ENCODE measurements around the gene ANKRD44. TPM values are rescaled to one million over a fixed set of nuclear protein-coding genes. Genes with fewer than 3 reads are reported as not detected.
"Not testable (repeated sequence)": the region's sequence is repeated elsewhere in the genome, so short reads cannot be mapped to it uniquely, and the experiment has no call there.

The ANKRD44 gene
- total and polyA plus RNA-seq, 2 experiments from 2014 or later, result 2.9 to 4.9 TPM

GRCh38 chr2:197024206-197024605 lies 286.4 kb downstream of the ANKRD44 start:
- Histone ChIP-seq H3K9me2 (ENCODE audit: insufficient read depth) (no peaks in the 10 kb centered on the region), H3K9ac (no peak overlapping the region), H3K4me3 (no peak overlapping the region), H3K9me3 (ENCODE audit: low read depth) (no peaks in the 10 kb centered on the region), H4K20me1 (ENCODE audit: insufficient read depth) (no peaks in the 10 kb centered on the region), H3K27ac (no peak overlapping the region), H3F3A (ENCODE audit: insufficient read depth) (no peaks in the 10 kb centered on the region), H3K79me2 (ENCODE audit: insufficient read depth) (no peaks in the 10 kb centered on the region), H3K4me1 (ENCODE audit: insufficient read depth) (no peaks in the 10 kb centered on the region), H3K4me2 (ENCODE audit: unreplicated experiment) (no peak overlapping the region), H2AFZ (no peak overlapping the region), H3K27me3 (replicated peaks; ENCODE audit: insufficient read depth) (no peaks in the 10 kb centered on the region), H3K36me3 (ENCODE audit: low read depth) (no peaks in the 10 kb centered on the region)
- DNase-seq, result no peak
- in situ Hi-C loops (cut with MboI), result no loop called here
- 56 to 78% methylated on average over 2 of the region's 2 CpGs for WGBS, 2 experiments (ENCODE audit: low coverage in 1 of 2, low lambda C conversion rate in 2 of 2, missing lambda C conversion rate in 2 of 2)
- TF ChIP-seq EZH2 (IDR thresholded peaks at IDR 0.05; ENCODE audit: insufficient read depth, poor library complexity, severe bottlenecking) (no peak), EZH2phosphoT487 (IDR thresholded peaks at IDR 0.05; ENCODE audit: insufficient read depth, low read depth) (no peak)

- in situ Hi-C loops (cut with MboI); H3F3A ChIP-seq (ENCODE audit: insufficient read depth); H3K79me2 ChIP-seq (ENCODE audit: insufficient read depth); H4K20me1 ChIP-seq (ENCODE audit: insufficient read depth); H3K27ac ChIP-seq; H3K4me3 ChIP-seq; DNase-seq; H2AFZ ChIP-seq; H3K27me3 ChIP-seq (replicated peaks; ENCODE audit: insufficient read depth); H3K4me1 ChIP-seq (ENCODE audit: insufficient read depth); H3K9me3 ChIP-seq (ENCODE audit: low read depth); H3K4me2 ChIP-seq (ENCODE audit: unreplicated experiment); H3K9me2 ChIP-seq (ENCODE audit: insufficient read depth); H3K9ac ChIP-seq; H3K36me3 ChIP-seq (ENCODE audit: low read depth): not testable (repeated sequence)
- WGBS, 2 experiments (ENCODE audit: low coverage in 1 of 2, low lambda C conversion rate in 2 of 2, missing lambda C conversion rate in 2 of 2), result 82% methylated on average over 2 of the region's 2 CpGs
Measured at GRCh38 chr2:197020921-197021320, 289.7 kb downstream of the ANKRD44 start.

GRCh38 chr2:197013098-197013497 lies 297.5 kb downstream of the ANKRD44 start:
- Histone ChIP-seq H3K27ac (no peak overlapping the region), H3K79me2 (ENCODE audit: insufficient read depth) (no peaks in the 10 kb centered on the region), H3K9me2 (ENCODE audit: insufficient read depth) (no peaks in the 10 kb centered on the region), H3K27me3 (replicated peaks; ENCODE audit: insufficient read depth) (no peaks in the 10 kb centered on the region), H2AFZ (no peak overlapping the region), H3K4me1 (ENCODE audit: insufficient read depth) (peaks cover 9% of the 10 kb centered on the region), H3K36me3 (ENCODE audit: low read depth) (no peaks in the 10 kb centered on the region), H4K20me1 (ENCODE audit: insufficient read depth) (no peaks in the 10 kb centered on the region), H3K9ac (no peak overlapping the region), H3K9me3 (ENCODE audit: low read depth) (no peaks in the 10 kb centered on the region), H3K4me2 (ENCODE audit: unreplicated experiment) (no peak overlapping the region), H3K4me3 (no peak overlapping the region), H3F3A (ENCODE audit: insufficient read depth) (no peaks in the 10 kb centered on the region; the same call in 1 of the 2 replicates)
- 78 to 96% methylated on average over 2 of the region's 2 CpGs for WGBS, 2 experiments (ENCODE audit: low coverage in 1 of 2, low lambda C conversion rate in 2 of 2, missing lambda C conversion rate in 2 of 2)
- TF ChIP-seq EZH2phosphoT487 (IDR thresholded peaks at IDR 0.05; ENCODE audit: insufficient read depth, low read depth) (no peak), EZH2 (IDR thresholded peaks at IDR 0.05; ENCODE audit: insufficient read depth, poor library complexity, severe bottlenecking) (no peak)
- in situ Hi-C loops (cut with MboI), result no loop called here
- DNase-seq, result no peak

GRCh38 chr2:197011801-197012641 lies 298.6 kb downstream of the ANKRD44 start:
- DNase-seq, result peak; percentile 67

More at GRCh38 chr2:197011801-197012641, 298.6 kb downstream of the ANKRD44 start:
- Histone ChIP-seq H4K20me1 (ENCODE audit: insufficient read depth) (no peaks in the 10 kb centered on the region), H3K27ac (no peak overlapping the region), H3K79me2 (ENCODE audit: insufficient read depth) (no peaks in the 10 kb centered on the region), H3K4me1 (ENCODE audit: insufficient read depth) (peaks cover 13% of the 10 kb centered on the region), H3K9ac (no peak overlapping the region), H3K9me2 (ENCODE audit: insufficient read depth) (no peaks in the 10 kb centered on the region), H3K4me2 (ENCODE audit: unreplicated experiment) (no peak overlapping the region), H2AFZ (no peak overlapping the region), H3K9me3 (ENCODE audit: low read depth) (no peaks in the 10 kb centered on the region), H3K27me3 (replicated peaks; ENCODE audit: insufficient read depth) (no peaks in the 10 kb centered on the region), H3F3A (ENCODE audit: insufficient read depth) (peaks cover 5% of the 10 kb centered on the region; the same call in 1 of the 2 replicates), H3K4me3 (no peak overlapping the region), H3K36me3 (ENCODE audit: low read depth) (no peaks in the 10 kb centered on the region)
- TF ChIP-seq EZH2 (IDR thresholded peaks at IDR 0.05; ENCODE audit: insufficient read depth, poor library complexity, severe bottlenecking) (no peak), EZH2phosphoT487 (IDR thresholded peaks at IDR 0.05; ENCODE audit: insufficient read depth, low read depth) (no peak)
- WGBS, 2 experiments (ENCODE audit: low coverage in 1 of 2, low lambda C conversion rate in 2 of 2, missing lambda C conversion rate in 2 of 2), result 28 to 30% methylated on average over 5 of the region's 5 CpGs
- in situ Hi-C loops (cut with MboI), result no loop called here
